BLaER1 (cell line): ENCODE data around the gene MATCAP1.

Source experiments
- H3K27ac ChIP-seq: shearing (Covaris generic); formaldehyde crosslinking; 2 replicates; pipeline ENCODE4 v1.8.1; 2022
- H3K27me3 ChIP-seq: shearing (Covaris generic); formaldehyde crosslinking; 2 replicates; pipeline ENCODE4 v1.8.1; 2022
- H3K36me3 ChIP-seq: shearing (Covaris generic); formaldehyde crosslinking; 2 replicates; pipeline ENCODE4 v1.8.1; 2022
- H3K4me1 ChIP-seq: shearing (Covaris generic); formaldehyde crosslinking; 2 replicates; pipeline ENCODE4 v1.8.1; 2022
- H3K4me2 ChIP-seq: shearing (Covaris generic); formaldehyde crosslinking; 2 replicates; pipeline ENCODE4 v1.8.1; 2022
- H3K4me3 ChIP-seq: shearing (Covaris generic); formaldehyde crosslinking; 2 replicates; pipeline ENCODE4 v1.8.1; 2022
- H3K9ac ChIP-seq: shearing (Covaris generic); formaldehyde crosslinking; 2 replicates; pipeline ENCODE4 v1.8.1; 2022
- H3K9me3 ChIP-seq: shearing (Covaris generic); formaldehyde crosslinking; 2 replicates; pipeline ENCODE4 v1.8.1; 2022
- H4K20me1 ChIP-seq: shearing (Covaris generic); formaldehyde crosslinking; 2 replicates; pipeline ENCODE4 v1.8.1; 2022
- Cebpa-rat ChIP-seq: shearing (Covaris generic); IDR thresholded peaks from 2 replicates; pipeline ENCODE4 v1.8.1; 2022

Gene MATCAP1

GRCh38 chr16:67223992-67224391 is 40.2 kb upstream of the MATCAP1 start:
- Histone ChIP-seq H3K4me1 (peaks cover 51% of the 10 kb centered on the region), H3K27me3 (no peaks in the 10 kb centered on the region), H3K4me2 (no peak overlapping the region), H4K20me1 (peaks cover 19% of the 10 kb centered on the region), H3K9me3 (no peaks in the 10 kb centered on the region), H3K9ac (no peak overlapping the region), H3K36me3 (peaks cover 12% of the 10 kb centered on the region), H3K27ac (no peak overlapping the region), H3K4me3 (no peak overlapping the region)
- no peak for TF ChIP-seq Cebpa-rat

- no peaks in the 10 kb centered on the region for H3K27me3 ChIP-seq
- H3K9me3 ChIP-seq: no peaks in the 10 kb centered on the region
- no peaks in the 10 kb centered on the region for H3K36me3 ChIP-seq
- H3K9ac ChIP-seq: peak overlapping the region; percentile 45; the same call in 1 of the 2 replicates
- peak overlapping the region; percentile 62 for H3K27ac ChIP-seq
- TF ChIP-seq Cebpa-rat: no peak
- no peaks in the 10 kb centered on the region for H4K20me1 ChIP-seq
- no peak overlapping the region for H3K4me3 ChIP-seq
- H3K4me1 ChIP-seq: peaks cover 59% of the 10 kb centered on the region
- H3K4me2 ChIP-seq: peak overlapping the region; percentile 81
Measured at GRCh38 chr16:67216612-67217490, 33.1 kb upstream of the MATCAP1 start.

GRCh38 chr16:67215706-67216105 is 31.9 kb upstream of the MATCAP1 start:
- Histone ChIP-seq H3K27me3 (no peaks in the 10 kb centered on the region), H4K20me1 (no peaks in the 10 kb centered on the region), H3K4me2 (no peak overlapping the region), H3K36me3 (no peaks in the 10 kb centered on the region), H3K4me3 (no peak overlapping the region), H3K9ac (no peak overlapping the region), H3K9me3 (no peaks in the 10 kb centered on the region), H3K4me1 (peaks cover 51% of the 10 kb centered on the region), H3K27ac (no peak overlapping the region)
- TF ChIP-seq Cebpa-rat: no peak

- Histone ChIP-seq H3K4me2 (no peak overlapping the region), H3K9me3 (no peaks in the 10 kb centered on the region), H3K4me1 (peaks cover 33% of the 10 kb centered on the region), H3K9ac (no peak overlapping the region), H4K20me1 (no peaks in the 10 kb centered on the region), H3K36me3 (no peaks in the 10 kb centered on the region), H3K27ac (no peak overlapping the region), H3K27me3 (no peaks in the 10 kb centered on the region), H3K4me3 (no peak overlapping the region)
- no peak for TF ChIP-seq Cebpa-rat
Measured at GRCh38 chr16:67213197-67214019, 29.6 kb upstream of the MATCAP1 start.

GRCh38 chr16:67212766-67213165 is 29.0 kb upstream of the MATCAP1 start:
- no peak overlapping the region for H3K4me2 ChIP-seq
- TF ChIP-seq Cebpa-rat: no peak
- H3K27ac ChIP-seq: no peak overlapping the region
- H3K4me3 ChIP-seq: no peak overlapping the region
- H3K9me3 ChIP-seq: no peaks in the 10 kb centered on the region
- H3K36me3 ChIP-seq: peaks cover 1% of the 10 kb centered on the region; the same call in 1 of the 2 replicates
- H4K20me1 ChIP-seq: no peaks in the 10 kb centered on the region
- peaks cover 27% of the 10 kb centered on the region for H3K4me1 ChIP-seq
- no peaks in the 10 kb centered on the region for H3K27me3 ChIP-seq
- H3K9ac ChIP-seq: no peak overlapping the region

- Histone ChIP-seq H4K20me1 (no peaks in the 10 kb centered on the region), H3K4me2 (no peak overlapping the region), H3K9ac (no peak overlapping the region), H3K4me1 (peaks cover 16% of the 10 kb centered on the region), H3K4me3 (no peak overlapping the region), H3K27me3 (no peaks in the 10 kb centered on the region), H3K27ac (no peak overlapping the region), H3K9me3 (no peaks in the 10 kb centered on the region), H3K36me3 (peaks cover 10% of the 10 kb centered on the region; the same call in 1 of the 2 replicates)
- no peak for TF ChIP-seq Cebpa-rat
Measured at GRCh38 chr16:67211674-67212073, 27.9 kb upstream of the MATCAP1 start.

GRCh38 chr16:67210069-67210937 is 26.5 kb upstream of the MATCAP1 start:
- H3K4me2 ChIP-seq: no peak overlapping the region
- H3K9me3 ChIP-seq: no peaks in the 10 kb centered on the region
- peaks cover 23% of the 10 kb centered on the region for H3K36me3 ChIP-seq
- H3K4me1 ChIP-seq: 0 out of 2 replicates have a peak, but pooled peaks cover 3% of the 10 kb centered on the region
- no peak overlapping the region for H3K9ac ChIP-seq
- TF ChIP-seq Cebpa-rat: no peak
- H3K4me3 ChIP-seq: no peak overlapping the region
- no peaks in the 10 kb centered on the region for H4K20me1 ChIP-seq
- no peaks in the 10 kb centered on the region for H3K27me3 ChIP-seq
- no peak overlapping the region for H3K27ac ChIP-seq

GRCh38 chr16:67209565-67209964 is 25.8 kb upstream of the MATCAP1 start:
- Histone ChIP-seq H3K4me3 (no peak overlapping the region), H3K27ac (no peak overlapping the region), H3K4me1 (0 out of 2 replicates have a peak, but pooled peaks cover 3% of the 10 kb centered on the region), H3K9me3 (no peaks in the 10 kb centered on the region), H3K27me3 (no peaks in the 10 kb centered on the region), H3K9ac (no peak overlapping the region), H3K4me2 (no peak overlapping the region), H3K36me3 (peaks cover 27% of the 10 kb centered on the region), H4K20me1 (no peaks in the 10 kb centered on the region)
- no peak for TF ChIP-seq Cebpa-rat
